NCI-H2081 (cell line): ENCODE measurements around the gene MOV10.
"Not testable (repeated sequence)": the region's sequence is repeated elsewhere in the genome, so short reads cannot be mapped to it uniquely, and the experiment has no call there.

ENCODE experiments used
- DNase-seq, 2 experiments: peaks; one replicate each; lab custom pipeline; 2025; lab: John Stamatoyannopoulos, UW

Gene MOV10

GRCh38 chr1:112714313-112715263 is 40.1 kb downstream of the MOV10 start:
- no peak for DNase-seq

DNA sequence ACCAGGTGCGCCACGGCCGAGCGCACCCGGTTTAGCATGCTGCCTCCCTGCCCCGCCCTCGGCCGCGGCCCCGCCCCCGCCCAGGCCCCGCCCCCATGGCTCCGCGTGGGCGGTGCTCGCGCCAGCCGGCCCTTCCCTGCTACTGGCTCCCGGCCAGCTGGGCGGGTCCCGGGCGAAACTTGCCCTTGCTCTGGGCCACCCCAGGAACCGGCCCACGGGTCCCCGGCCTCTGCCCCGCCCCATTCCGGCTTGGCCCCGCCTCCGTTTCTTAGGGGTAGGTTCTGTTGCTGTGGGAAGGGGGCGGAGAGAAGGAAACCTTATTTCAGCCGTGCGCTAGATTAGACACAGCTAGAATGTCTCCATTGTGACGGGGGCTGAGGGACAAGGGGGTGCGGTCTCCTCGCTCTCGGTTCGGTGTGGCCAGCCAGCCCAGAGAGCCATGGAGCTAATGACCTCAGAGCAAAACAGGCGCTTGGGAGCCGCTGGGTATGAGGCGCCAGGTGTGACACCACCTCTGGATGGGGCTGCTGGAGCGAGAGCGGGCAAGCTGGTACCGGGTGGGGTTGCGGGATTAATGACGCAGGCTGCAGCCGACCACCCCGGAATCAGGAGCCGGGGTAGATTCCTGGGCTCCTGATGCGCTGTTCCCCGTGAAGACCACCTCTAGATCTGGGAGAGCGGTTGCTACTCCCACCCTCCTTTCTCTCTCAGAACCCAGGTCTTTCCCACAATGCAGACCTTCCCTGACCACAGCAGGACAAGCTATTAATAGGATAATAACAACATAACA is 41.0 kb downstream of the MOV10 start, which contains the start of gene PPM1J:
PPM1J (minus strand) TSS at position 69 of the 790 bp plus-strand sequence; CDS start at position 38, 31 bp downstream.
- peak; percentile 68 to 70 for DNase-seq

DNA sequence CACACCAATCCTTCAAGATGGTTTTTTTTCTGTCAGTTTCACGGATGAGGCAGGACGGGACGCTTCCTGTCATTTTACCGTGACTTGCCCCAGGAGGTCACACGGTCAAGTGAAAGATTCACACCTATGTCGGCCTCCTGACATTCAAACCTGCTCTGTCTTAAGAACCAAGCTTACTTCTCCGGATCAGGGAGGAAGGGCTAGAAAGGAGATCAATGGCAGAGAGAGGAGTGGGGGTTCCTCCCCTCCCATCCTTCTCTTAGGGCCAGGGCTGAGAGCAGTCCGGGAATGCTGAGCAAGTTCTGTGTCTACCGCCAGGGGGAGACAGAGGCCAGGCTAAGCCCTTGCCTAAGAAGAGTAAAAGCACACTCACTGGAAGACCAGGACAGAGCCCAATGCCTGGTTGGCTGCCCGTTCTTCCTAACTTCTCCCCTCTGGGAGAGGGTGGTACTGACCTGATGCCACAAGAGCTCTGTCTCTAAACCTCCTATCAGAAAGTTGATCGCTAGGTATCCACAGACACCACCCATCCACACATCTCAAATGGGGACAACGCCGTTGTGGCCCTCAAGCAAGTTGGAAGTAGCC is 41.8 kb downstream of the MOV10 start:
- DNase-seq, result peak; percentile 75 to 77

DNA sequence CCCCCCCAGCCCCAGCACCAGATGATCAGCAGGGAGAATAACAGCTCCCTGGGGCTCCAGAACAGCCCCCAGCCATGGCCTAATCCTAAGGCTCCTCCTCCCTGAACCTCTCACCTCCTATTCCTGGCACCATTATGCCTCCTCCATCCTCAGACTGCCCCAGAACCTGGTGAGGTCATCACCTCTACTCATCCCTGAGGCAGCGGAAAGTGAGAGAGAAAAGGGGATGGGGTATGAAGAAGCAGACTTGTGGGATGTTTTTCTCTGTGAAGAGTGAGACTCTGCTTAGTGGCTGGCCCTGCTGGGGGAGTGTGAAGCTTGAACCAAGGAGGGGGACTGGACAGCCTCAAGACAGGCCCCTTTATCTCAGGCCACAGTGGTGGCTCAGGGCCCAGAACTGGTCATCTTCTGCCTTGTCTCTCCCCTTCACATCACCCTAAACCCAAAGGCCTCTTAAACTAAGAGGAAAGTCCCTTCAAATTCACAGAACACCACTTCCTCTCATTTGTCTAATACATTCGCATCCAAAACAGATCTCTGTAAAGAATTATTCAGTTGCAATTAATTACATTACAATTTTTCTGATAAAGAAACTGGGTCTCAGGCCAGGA is 42.9 kb downstream of the MOV10 start:
- no peak for DNase-seq

DNA sequence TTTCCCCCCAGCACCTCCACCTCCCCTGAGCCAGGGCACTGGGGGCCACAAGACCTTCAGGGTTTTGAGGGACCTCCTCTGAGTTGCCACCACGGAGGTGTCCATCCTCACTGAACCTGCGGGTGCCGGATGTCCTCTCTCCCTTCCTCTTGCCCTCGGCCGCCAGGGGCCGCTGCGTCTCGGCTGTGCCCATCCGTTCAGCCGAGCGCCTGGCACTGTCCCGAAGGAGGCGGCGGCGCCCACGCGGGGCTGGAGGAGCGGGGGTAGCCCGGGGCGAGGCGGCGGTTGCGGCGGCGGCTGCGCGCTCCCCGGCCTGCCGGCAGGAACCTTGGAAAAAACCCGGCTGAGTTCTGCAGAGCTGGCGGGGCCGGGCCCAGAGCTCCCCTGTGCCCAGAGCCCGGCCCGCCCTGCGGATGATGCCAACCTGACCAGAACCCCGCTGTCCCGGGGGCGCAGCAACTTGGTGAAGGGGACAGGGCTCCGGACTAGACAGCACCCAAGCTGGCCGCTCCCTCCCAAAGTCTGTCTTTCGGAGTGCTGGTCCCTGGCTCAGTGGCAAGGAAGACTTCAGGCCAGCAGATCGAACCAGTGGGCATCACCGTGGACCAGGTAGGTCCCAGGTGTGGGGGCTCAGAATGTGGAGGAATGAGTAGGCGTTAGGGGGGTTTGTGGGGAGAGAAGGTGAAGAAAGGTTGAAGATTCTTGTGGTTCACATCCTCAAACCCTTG is 44.4 kb downstream of the MOV10 start:
- peak; percentile 38 to 55 for DNase-seq

GRCh38 chr1:112719706-112720105 is 45.2 kb downstream of the MOV10 start:
- no peak for DNase-seq

- no peak for DNase-seq
Measured at GRCh38 chr1:112720800-112721199, 46.3 kb downstream of the MOV10 start.

DNA sequence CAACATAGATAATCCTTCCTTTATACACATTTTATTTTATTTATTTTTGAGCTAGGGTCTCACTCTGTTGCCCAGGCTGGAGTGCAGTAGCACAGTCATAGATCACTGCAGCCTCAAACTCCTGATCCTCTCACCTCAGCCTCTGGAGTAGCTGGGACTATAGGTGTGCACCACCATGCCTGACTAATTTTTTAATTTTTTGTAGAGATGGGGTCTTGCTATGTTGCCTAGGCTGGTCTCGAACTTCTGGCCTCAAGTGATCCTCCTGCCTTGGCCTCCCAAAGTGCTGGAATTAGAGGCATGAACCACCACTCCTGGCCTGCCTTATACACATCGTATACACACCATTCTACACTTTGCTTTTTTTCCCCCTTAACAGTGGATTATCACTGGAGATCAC is 46.8 kb downstream of the MOV10 start:
- DNase-seq, result not testable (repeated sequence)

DNA sequence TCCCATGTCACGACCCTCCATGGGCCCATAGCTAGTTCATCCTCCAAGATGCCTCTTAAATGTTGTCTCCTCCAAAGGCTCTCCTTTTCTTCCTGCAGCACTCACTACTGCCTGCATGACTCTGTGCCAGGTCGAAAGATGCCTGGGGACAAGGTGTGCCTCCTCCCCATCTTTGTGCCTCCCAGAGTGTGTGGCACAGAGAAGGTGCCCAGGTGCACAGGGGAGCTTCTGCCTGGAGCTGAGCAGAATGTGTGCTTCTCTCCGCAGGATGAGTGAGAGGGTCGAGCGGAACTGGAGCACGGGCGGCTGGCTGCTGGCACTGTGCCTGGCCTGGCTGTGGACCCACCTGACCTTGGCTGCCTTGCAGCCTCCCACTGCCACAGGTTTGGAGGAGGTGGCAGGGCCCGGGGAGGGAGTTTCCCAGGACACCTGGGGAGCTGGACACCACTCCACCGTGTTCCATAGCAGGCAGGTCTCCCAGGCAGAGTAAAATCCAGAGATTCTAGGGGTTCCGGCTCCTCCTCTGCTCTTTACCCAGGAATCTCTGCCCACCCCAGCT is 47.6 kb downstream of the MOV10 start:
- DNase-seq, result no peak

GRCh38 chr1:112722601-112723510 is 48.4 kb downstream of the MOV10 start:
- no peak for DNase-seq

DNA sequence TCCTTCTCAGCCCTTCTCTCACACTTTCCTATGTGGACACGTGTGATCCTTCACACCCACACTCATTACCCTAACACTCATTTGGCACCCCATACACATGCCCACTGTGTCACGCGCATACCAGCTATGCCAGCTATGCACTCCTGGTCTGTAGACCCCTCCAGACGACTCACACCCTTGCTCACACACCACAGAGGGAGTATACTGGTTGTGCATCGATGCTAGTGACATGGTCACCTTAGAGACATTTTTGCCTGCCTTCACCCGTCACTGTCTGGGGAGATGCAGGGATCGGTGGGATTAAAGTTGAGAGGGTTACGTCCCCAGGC is 49.0 kb downstream of the MOV10 start:
- no peak for DNase-seq

DNA sequence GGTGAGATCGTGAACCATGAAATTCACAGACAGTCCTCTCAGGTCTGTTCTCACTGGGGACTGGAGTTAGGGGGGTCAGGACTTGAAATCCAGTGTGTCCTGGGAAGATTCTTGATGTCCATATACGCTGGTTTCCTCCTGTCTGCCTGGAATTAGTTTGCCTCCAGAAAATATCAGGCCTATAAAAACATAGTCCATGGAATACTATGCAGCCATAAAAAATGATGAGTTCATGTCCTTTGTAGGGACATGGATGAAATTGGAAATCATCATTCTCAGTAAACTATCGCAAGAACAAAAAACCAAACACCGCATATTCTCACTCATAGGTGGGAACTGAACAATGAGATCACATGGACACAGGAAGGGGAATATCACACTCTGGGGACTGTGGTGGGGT is 49.8 kb downstream of the MOV10 start:
- DNase-seq, result not testable (repeated sequence)

DNA sequence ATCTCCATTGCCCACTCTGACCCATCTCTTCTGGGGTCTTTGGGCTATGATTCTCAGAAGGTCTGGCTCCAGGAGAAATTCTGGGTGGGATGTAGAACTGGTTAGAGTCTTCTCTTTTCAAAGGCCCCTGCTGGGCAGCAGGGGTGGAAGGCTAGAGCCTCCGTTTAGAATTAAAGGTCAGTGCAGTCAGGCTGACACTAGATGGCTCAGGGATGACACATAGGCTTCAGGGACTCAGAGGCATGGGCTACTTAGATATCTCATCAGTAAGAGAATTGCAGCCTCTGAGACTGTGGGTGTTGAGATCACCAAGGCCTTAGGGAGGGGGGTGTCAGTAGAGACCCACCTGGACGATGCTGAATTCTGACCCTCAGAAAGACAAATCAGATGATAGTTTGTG is 53.3 kb downstream of the MOV10 start:
- no peak for DNase-seq

- DNase-seq, result not testable (repeated sequence)
Measured at GRCh38 chr1:112728306-112728971, 54.0 kb downstream of the MOV10 start.

DNA sequence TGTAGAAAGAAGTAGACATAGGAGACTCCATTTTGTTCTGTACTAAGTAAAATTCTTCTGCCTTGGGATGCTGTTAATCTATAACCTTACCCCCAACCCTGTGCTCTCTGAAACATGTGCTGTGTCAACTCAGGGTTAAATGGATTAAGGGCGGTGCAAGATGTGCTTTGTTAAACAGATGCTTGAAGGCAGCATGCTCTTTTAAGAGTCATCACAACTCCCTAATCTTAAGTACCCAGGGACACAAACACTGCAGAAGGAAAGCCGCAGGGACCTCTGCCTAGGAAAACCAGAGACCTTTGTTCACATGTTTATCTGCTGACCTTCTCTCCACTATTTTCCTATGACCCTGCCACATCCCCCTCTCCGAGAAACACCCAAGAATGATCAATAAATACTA is 54.6 kb downstream of the MOV10 start:
- DNase-seq, result not testable (repeated sequence)

- no peak for DNase-seq
Measured at GRCh38 chr1:112729909-112730308, 55.5 kb downstream of the MOV10 start.

GRCh38 chr1:112731451-112731850 is 57.0 kb downstream of the MOV10 start:
- no peak for DNase-seq

DNA sequence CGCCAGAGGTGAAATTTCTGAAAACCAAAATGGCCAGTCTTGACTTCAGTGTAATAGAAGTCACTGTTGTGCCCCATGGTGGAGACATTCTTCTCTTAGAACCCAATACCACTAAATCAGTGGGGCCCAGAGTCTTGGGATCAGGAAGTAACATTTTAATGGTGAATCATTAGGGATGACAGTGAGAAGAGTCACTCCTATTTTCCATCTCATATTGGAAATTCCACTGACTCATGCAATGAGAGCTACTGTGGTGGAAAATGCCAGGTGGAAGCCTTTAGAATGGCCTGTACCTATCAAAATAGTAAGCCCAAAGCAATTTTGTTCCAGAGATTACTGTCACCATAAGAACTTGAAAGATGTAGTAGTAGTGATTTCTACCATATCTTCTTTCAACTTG is 61.3 kb downstream of the MOV10 start:
- DNase-seq, result no peak

- no peak for DNase-seq
Measured at GRCh38 chr1:112737573-112737972, 63.1 kb downstream of the MOV10 start.
